ENCODE results near the gene TRPV4.

- TF ChIP-seq CTCF (IDR thresholded peaks at IDR 0.05) (no peak), POLR2AphosphoS5 (IDR thresholded peaks at IDR 0.05; ENCODE audit: insufficient read depth in 1 of 2, low read depth in 1 of 2) (no peak)
These were observed 47.3 kb downstream of the TRPV4 start for GRCh38 chr12:109785854-109786253.

All from vagina (tissue), 2 donors.